IPS-20b (cell line): ENCODE results near the gene RIN1.
"Not testable (repeated sequence)": the region's sequence is repeated elsewhere in the genome, so short reads cannot be mapped to it uniquely, and the experiment has no call there.

Experiments
- H3K27ac ChIP-seq: one replicate; pipeline ENCODE4 v1.5.1; 2013; ENCODE audit warnings: low read length
- H3K27me3 ChIP-seq: 2 replicates; pipeline ENCODE4 v1.6.1; 2013; ENCODE audit warnings: mild to moderate bottlenecking, low read length, inconsistent platforms; ENCODE audit not compliant: insufficient read depth
- H3K36me3 ChIP-seq: 2 replicates; pipeline ENCODE4 v1.6.1; 2013; ENCODE audit warnings: low read depth, mild to moderate bottlenecking, inconsistent platforms, low read length, moderate library complexity; ENCODE audit not compliant: insufficient read depth
- H3K4me1 ChIP-seq: 2 replicates; pipeline ENCODE4 v1.6.1; 2013; ENCODE audit warnings: mild to moderate bottlenecking, control low read depth, inconsistent platforms, low read length, moderate library complexity; ENCODE audit not compliant: insufficient read depth
- H3K4me3 ChIP-seq: 2 replicates; pipeline ENCODE4 v1.5.1; 2013; ENCODE audit warnings: mild to moderate bottlenecking, low read length, inconsistent platforms
- H3K9ac ChIP-seq: 2 replicates; pipeline ENCODE4 v1.6.1; 2013; ENCODE audit warnings: low read depth, mild to moderate bottlenecking, inconsistent platforms, low read length, moderate library complexity
- H3K9me3 ChIP-seq: 2 replicates; pipeline ENCODE4 v1.6.1; 2013; ENCODE audit warnings: mild to moderate bottlenecking, low read depth, low read length, inconsistent platforms; ENCODE audit not compliant: insufficient read depth

RIN1 gene

DNA sequence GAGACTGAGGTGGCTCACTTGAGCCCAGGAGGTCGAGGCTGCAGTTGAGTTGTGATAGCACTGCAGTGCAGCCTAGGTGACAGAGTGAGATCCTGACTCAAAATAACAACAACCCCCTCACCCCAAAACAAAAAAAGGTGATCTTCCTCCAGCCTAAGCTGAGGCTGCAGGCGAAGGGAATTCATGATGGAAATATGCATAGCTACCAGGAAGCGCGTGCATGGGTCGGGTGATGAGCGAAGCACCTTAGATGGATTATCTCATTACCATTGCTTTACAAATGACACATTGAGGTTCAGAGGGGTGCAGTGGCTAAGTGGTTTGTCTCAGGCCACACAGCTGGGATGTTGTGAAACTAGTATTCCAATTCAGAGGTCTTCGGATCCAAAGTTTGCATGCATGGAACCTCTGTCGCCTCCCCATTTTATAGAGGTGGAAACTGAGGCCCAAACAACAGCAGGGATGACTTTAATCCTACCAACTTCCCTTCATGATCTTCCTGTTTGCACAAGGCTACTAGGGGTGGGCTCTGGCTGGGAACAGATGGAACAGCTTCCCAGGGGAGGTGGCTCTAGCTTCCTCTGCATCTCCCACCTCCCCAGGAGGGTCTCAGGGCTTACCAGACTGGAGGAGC, 30.7 kb upstream of the RIN1 start:
- Histone ChIP-seq H3K27ac (no peak overlapping the region), H3K4me3 (no peak overlapping the region), H3K27me3 (no peaks in the 10 kb centered on the region), H3K9ac (no peak overlapping the region), H3K36me3 (peaks cover 71% of the 10 kb centered on the region), H3K9me3 (no peaks in the 10 kb centered on the region), H3K4me1 (peaks cover 8% of the 10 kb centered on the region)

DNA sequence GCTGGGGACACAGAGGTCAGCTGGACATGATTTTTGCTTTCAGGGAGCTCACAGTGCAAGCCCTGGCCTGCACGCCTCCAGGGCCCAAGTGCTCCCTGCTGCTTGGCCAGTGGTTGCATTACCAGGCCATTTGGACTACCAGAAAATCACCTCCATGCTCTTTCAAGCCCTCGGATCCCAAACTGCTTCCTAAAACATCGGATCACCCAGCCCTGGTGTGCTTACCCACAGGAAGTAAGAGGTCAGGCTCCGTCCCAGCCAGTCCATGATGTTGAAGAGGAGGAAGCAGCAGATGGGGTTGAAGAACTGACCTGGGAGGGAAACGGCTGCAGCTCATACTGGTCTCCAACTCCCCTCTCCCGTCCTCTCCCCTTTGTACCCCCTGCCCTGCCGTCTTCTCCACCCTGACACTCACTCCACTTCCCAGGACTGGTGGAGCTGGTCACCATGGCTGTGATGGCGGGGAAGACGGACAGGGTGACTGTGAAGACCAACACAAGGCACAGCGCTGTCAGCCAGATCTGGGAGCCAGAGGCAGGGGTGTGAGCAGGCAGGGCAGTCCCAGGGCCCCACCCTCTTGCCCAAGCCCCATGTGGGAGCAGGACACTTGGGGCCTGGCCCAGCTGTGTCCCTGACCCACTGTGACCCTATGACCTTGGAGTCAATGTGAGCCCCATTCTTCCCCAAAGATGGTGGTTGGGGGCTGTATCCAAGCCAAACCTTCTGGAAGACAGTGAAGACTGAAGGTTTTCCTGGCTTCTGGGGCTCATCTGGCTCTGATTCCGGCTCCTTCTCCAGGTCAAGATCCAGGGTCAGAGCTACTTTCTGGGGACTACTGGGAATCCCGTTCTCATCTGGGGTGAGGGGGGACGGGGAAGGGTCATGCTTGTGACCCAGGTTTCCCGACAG, 29.7 kb upstream of the RIN1 start:
- H3K9me3 ChIP-seq: no peaks in the 10 kb centered on the region
- H3K27ac ChIP-seq: no peak overlapping the region
- no peak overlapping the region for H3K4me3 ChIP-seq
- peaks cover 8% of the 10 kb centered on the region for H3K4me1 ChIP-seq
- no peak overlapping the region for H3K9ac ChIP-seq
- H3K27me3 ChIP-seq: no peaks in the 10 kb centered on the region
- peaks cover 71% of the 10 kb centered on the region for H3K36me3 ChIP-seq

DNA sequence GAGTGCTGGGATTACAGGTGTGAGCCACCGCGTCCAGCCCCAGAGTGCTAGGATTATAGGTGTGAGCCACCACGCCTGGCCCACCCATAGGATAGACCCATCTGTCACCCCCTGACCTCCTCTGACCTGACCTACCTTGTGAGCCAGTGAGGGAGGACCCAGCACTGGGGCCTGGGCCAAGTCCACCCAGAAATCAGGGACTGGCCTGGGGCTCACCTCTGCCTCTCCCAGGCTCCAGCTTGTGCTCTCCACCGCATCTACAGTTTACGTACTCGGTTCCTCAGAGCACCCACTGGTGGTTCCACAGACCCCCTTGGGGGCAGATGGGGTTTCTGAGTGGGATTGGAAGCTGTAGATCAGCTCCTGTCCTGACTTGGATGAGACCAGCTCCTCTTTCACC, 28.9 kb upstream of the RIN1 start:
- H3K9ac ChIP-seq: no peak overlapping the region
- no peaks in the 10 kb centered on the region for H3K9me3 ChIP-seq
- H3K27me3 ChIP-seq: no peaks in the 10 kb centered on the region
- H3K4me1 ChIP-seq: peaks cover 7% of the 10 kb centered on the region
- no peak overlapping the region for H3K27ac ChIP-seq
- H3K4me3 ChIP-seq: no peak overlapping the region
- peaks cover 71% of the 10 kb centered on the region for H3K36me3 ChIP-seq

DNA sequence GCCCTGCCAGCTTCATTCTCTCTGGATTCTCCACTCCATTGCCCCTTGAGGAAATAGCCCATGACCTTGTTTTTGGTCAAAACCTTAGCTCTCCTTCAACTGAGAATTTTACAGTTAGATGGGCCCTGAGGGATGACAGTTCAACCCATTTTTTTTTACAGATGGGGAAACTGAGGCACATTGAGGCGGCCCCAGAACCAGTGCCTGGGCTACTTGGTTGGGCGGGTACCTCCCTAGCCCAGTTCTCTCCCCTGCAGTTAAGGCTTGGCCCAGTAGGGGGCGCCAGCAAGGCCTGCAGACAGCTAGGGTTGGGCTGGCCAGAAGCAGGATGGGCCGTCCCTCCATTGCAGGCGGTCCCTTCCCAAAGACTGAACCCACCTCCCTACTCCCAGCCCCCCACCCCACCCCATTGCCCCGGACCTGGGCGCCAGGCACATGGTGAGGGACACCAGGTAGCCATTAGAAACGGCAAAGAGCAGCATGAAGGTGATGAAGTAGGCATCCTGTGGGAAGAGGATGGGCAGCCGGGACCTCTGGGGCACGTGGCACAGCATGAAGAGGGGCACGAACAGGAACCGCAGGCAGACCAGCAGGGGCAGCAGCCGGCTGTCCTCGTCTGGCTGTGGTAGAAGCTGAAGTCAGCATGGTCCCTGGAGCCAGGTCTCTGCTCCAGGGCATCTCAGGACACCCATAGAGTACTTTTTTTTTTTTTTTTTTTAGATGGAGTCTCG, 27.7 kb upstream of the RIN1 start:
- no peaks in the 10 kb centered on the region for H3K27me3 ChIP-seq
- no peak overlapping the region for H3K4me3 ChIP-seq
- no peak overlapping the region for H3K9ac ChIP-seq
- H3K4me1 ChIP-seq: no peaks in the 10 kb centered on the region
- H3K36me3 ChIP-seq: peaks cover 61% of the 10 kb centered on the region
- H3K9me3 ChIP-seq: no peaks in the 10 kb centered on the region
- no peak overlapping the region for H3K27ac ChIP-seq

DNA sequence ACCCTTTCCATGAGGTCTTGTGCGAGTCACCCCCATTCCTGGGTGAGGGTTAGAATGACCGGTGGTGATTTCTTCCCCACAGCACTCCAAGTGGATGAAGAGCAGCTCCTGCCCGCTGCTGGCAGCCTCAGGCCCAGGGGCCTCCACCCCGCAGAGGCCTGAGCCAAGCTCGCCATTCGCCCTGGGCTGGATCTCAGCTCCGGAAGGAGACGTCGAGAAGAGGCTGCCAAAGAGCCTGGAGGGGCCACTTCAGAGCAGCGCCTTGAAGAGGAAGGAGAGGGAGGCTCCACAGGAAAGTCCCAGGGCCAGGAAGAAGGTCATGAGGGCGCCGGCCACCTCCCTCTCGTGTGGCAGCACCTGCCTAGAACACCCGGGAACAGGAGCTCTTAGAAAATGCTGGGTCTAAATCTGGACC, 27.0 kb upstream of the RIN1 start:
- no peak overlapping the region for H3K9ac ChIP-seq
- no peak overlapping the region for H3K4me3 ChIP-seq
- H3K9me3 ChIP-seq: no peaks in the 10 kb centered on the region
- no peaks in the 10 kb centered on the region for H3K27me3 ChIP-seq
- H3K36me3 ChIP-seq: peaks cover 54% of the 10 kb centered on the region
- no peaks in the 10 kb centered on the region for H3K4me1 ChIP-seq
- H3K27ac ChIP-seq: no peak overlapping the region

DNA sequence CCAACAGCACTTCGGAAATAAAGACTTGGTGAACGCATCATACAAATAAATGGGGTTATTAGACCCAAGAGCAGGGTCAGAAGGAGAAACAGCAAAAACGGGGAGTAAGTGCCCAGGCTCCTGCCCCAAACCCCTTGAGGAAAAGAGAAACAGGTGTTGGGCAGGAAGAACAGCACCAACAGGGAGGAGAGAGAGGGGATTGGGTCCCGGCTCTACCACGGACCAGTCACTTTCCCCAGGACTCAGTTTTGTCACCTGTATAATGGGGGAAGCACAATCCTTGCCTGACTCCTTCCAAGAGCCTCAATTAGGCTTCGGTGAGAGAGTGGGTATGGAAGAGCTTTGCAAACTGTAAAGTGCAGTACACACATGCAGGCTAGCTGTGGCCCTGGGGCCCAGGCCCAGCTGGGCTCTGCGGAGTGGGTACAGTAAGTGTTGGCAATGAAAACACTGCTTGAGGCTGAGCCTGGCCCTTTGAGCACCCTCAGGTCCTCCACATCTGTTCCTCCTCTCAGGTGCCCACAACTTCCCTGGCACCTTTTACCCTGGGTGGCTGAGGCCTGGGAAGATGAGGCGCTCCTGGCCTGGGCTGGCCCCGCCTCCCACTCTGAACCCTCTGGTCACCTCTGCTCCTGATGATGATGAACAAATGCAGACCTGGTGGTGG, 26.4 kb upstream of the RIN1 start:
- Histone ChIP-seq H3K4me1 (no peaks in the 10 kb centered on the region), H3K36me3 (peaks cover 48% of the 10 kb centered on the region), H3K9me3 (no peaks in the 10 kb centered on the region), H3K27ac (no peak overlapping the region), H3K9ac (no peak overlapping the region), H3K4me3 (no peak overlapping the region), H3K27me3 (no peaks in the 10 kb centered on the region)

DNA sequence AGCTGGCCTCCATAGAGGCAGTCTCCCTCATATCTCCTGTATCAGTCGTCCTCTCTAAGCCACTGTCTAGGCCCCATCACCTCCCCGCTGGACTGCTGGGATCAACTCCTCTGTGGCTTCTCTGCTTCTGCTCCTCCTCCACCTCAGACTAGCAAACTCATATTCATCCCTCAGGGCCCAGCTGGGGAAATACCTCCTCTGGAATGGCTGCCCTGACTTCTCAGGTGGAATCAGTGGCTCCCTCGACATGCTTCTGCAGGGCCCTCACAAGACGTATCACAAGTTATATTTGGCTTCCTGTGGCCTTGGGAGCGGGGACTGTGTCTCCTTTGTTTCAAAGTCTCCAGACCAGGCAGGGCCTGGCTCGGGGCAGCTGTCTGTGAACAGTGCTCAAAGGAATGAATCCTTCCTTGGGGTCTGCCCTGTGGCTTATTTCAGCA, 25.3 kb upstream of the RIN1 start:
- Histone ChIP-seq H3K9ac (no peak overlapping the region), H3K27me3 (no peaks in the 10 kb centered on the region), H3K4me3 (no peak overlapping the region), H3K4me1 (no peaks in the 10 kb centered on the region), H3K27ac (no peak overlapping the region), H3K36me3 (peaks cover 37% of the 10 kb centered on the region), H3K9me3 (no peaks in the 10 kb centered on the region)

DNA sequence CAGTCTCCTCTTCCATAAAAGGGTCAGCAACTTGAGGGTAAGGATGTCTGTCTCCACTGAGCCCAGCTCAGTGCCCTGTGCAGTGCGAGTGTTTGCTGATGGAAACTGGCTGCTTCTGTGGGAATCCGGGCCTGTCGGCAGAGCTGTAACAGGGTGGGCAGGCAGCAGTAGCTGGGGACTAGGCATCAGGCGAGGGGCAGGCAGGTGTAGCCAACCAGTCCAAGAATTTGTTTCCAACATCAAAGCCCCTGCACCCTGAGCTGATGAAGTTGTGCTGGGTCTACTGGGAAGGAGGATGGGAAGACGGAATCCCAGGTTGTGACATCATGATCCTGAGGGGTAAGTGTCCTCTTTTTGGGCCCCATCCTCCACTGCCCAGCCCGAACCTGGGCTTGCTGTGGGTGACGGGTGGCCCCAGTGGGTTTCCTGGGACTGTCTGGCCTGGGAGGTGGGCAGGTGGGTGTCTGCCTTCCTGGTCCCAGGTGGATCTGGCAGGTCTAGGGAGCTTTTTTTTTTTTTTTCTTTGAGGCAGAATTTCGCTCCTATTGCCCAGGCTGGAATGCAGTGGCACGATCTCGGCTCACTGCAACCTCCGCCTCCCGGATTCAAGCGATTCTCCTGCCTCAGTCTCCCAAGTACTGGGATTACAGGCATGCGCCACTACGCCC, 24.3 kb upstream of the RIN1 start:
- peaks cover 27% of the 10 kb centered on the region for H3K36me3 ChIP-seq
- no peaks in the 10 kb centered on the region for H3K9me3 ChIP-seq
- H3K27ac ChIP-seq: no peak overlapping the region

DNA sequence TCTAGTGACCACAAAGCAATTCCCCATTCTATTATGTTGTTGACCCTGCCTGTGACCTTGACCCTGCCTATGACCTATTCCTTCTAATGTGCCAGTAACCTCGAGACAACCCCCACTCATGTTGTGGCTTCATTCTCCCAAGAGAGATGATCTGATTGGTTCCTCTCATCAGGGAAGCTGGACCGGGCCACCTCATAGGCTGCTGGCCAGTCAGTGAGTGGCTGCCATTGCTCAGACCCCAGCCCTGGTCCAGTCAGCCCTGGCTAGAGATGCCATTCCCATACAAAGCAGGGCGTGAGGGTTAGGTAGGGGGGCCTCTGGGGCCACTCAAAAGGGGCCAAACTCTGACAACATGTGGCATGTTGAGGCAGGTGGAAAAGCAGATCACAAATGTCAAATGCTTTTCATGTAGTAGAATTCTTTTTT, 23.4 kb upstream of the RIN1 start:
- Histone ChIP-seq H3K27ac (no peak overlapping the region), H3K36me3 (peaks cover 18% of the 10 kb centered on the region), H3K4me3 (no peak overlapping the region), H3K27me3 (no peaks in the 10 kb centered on the region), H3K9me3 (no peaks in the 10 kb centered on the region), H3K4me1 (no peaks in the 10 kb centered on the region), H3K9ac (no peak overlapping the region)

More for the DNA sequence above, 24.3 kb upstream of the RIN1 start:
- no peak overlapping the region for H3K4me3 ChIP-seq
- no peaks in the 10 kb centered on the region for H3K4me1 ChIP-seq
- H3K9ac ChIP-seq: no peak overlapping the region
- no peaks in the 10 kb centered on the region for H3K27me3 ChIP-seq

DNA sequence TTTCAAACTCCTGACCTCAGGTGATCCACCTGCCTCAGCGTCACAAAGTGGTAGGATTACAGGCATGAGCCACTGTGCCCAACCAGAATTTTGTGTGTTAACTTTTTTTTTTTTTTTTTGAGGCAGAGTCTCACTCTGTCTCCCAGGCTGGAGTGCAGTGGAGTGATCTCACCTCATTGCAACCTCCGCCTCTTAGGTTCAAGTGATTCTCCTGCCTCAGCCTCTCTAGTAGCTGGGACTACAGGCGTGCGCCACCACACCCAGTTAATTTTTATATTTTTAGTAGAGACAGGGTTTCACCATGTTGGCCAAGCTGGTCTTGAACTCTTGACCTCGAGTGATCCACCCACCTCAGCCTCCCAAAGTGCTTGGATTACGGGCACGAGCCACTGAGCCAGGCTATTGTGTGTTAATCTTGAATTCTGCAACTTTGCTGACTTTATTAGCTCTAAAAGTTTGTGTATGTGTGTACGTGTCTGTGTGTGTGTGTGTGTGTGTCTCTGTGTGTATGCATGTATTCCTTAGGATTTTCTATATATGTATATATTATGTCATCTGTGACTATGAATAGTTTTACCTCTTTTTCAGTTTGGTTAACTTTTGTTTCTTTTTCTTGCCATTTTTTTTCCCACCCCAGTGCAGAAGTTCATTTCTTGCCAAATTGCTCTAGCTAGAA, 14.5 kb upstream of the RIN1 start:
- not testable (repeated sequence) for H3K36me3 ChIP-seq, H3K4me1 ChIP-seq, H3K27ac ChIP-seq, H3K9me3 ChIP-seq, H3K4me3 ChIP-seq, H3K9ac ChIP-seq, H3K27me3 ChIP-seq

DNA sequence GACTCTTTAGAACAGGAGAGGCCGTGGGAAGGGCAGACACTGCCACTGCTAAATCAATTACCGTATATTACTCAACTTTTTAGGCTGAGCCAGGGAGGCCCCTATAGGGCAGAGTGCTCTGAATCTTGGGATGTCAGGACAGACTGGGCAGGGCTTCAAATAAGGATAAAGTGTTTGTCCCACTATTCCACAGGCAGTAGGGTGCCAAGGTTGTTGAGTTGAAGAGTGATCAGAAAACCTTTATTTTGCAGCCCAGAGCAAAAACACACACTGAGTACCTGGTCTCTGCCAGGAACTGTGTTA, 12.8 kb upstream of the RIN1 start:
- Histone ChIP-seq H3K4me3 (no peak overlapping the region), H3K9ac (no peak overlapping the region), H3K27ac (no peak overlapping the region), H3K4me1 (peaks cover 4% of the 10 kb centered on the region; the same call in 1 of the 2 replicates), H3K9me3 (no peaks in the 10 kb centered on the region), H3K27me3 (peaks cover 9% of the 10 kb centered on the region; the same call in 1 of the 2 replicates), H3K36me3 (peaks cover 5% of the 10 kb centered on the region; the same call in 1 of the 2 replicates)
